CD4-positive, alpha-beta T cell treated with Interleukin-12 subunit alpha and Interleukin-12 subunit beta, for 1 hour (primary cell): ENCODE results near the gene PLEKHG4B.
"Not testable (repeated sequence)": the region's sequence is repeated elsewhere in the genome, so short reads cannot be mapped to it uniquely, and the experiment has no call there.

Experiments used
- DNase-seq: peaks from one replicate; pipeline ENCODE4 v3.0.0-alpha.2; 2020

Gene PLEKHG4B, protein sequence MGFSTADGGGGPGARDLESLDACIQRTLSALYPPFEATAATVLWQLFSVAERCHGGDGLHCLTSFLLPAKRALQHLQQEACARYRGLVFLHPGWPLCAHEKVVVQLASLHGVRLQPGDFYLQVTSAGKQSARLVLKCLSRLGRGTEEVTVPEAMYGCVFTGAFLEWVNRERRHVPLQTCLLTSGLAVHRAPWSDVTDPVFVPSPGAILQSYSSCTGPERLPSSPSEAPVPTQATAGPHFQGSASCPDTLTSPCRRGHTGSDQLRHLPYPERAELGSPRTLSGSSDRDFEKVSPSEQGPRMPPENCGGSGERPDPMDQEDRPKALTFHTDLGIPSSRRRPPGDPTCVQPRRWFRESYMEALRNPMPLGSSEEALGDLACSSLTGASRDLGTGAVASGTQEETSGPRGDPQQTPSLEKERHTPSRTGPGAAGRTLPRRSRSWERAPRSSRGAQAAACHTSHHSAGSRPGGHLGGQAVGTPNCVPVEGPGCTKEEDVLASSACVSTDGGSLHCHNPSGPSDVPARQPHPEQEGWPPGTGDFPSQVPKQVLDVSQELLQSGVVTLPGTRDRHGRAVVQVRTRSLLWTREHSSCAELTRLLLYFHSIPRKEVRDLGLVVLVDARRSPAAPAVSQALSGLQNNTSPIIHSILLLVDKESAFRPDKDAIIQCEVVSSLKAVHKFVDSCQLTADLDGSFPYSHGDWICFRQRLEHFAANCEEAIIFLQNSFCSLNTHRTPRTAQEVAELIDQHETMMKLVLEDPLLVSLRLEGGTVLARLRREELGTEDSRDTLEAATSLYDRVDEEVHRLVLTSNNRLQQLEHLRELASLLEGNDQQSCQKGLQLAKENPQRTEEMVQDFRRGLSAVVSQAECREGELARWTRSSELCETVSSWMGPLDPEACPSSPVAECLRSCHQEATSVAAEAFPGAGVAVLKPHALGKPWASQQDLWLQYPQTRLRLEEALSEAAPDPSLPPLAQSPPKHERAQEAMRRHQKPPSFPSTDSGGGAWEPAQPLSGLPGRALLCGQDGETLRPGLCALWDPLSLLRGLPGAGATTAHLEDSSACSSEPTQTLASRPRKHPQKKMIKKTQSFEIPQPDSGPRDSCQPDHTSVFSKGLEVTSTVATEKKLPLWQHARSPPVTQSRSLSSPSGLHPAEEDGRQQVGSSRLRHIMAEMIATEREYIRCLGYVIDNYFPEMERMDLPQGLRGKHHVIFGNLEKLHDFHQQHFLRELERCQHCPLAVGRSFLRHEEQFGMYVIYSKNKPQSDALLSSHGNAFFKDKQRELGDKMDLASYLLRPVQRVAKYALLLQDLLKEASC (N-terminal part only)

DNA sequence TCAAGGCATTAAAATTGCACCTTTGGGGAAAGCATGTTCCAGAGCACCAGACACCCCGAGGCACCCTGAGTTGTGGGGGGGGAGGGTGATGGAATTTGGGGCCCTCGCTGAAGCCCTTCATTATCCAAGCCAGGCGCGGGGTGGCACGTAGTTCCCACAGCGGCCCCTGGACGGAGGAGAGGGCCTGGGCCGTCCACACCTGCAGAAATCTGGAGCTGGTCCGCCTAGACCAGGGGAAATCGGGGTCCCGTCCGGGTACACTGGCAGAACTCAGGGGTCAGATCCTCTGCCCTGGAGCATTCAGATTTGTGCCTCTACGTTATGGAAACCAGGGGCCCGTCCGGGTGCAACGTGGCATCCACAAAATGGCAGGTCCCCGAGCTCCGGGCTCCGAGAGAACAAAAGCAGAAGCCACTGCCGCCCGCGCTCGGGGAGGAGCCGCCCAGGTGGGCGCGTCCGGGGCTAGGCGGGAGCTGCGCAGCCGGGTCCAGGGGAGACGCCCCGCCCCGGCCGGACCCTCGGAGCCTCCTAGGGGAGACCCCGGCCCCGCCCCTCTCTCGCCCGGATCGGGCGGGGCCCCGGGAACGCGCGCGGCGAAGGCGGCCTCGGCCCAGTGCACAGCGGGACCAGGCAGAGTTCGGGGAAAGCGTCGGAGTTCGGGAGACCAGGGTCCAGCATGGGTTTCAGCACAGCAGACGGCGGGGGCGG lies at the start of gene PLEKHG4B:
TSS of gene PLEKHG4B (plus strand) at position 613 of the 708 bp plus-strand sequence. CDS start at position 677, 64 bp downstream.
- DNase-seq = no peak

DNA sequence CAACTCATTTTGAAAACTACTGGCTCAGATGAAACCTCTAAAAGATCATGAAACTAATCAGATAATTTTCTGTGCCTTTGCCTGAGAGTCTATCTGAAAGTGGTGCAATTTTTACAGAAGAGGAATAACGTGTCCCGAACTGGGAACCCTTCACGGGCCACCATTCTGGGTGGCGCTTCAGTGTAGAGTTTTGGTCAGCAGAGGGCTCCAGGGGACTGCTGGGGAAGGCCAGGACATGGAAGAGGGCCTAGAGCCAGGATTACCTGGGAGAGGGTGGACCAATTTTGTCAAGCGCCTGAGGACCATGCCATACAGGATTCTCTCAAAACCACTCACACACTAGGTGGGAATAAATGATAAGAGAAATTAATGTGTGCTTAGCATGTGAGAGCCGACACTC lies 49.7 kb upstream of the PLEKHG4B start:
- no peak for DNase-seq

DNA sequence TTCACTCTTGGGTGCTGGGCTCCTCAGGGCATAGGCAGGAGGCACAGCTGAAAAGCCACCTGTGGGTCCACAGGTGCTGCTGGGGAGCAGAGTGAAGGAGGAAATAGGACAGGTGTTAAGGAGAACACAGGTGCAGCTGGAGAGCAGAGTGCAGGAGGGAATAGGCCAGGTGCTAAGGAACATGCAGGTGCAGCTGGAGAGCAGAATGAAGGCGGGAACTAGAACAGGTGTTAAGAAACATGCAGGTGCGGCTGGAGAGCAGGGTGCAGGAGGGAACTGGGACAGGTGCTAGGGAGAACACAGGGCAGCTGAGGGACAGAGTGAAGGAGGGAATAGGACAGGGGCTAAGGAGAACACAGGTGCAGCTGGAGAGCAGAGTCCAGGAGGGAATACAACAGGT lies 43.8 kb upstream of the PLEKHG4B start:
- DNase-seq = no peak

DNA sequence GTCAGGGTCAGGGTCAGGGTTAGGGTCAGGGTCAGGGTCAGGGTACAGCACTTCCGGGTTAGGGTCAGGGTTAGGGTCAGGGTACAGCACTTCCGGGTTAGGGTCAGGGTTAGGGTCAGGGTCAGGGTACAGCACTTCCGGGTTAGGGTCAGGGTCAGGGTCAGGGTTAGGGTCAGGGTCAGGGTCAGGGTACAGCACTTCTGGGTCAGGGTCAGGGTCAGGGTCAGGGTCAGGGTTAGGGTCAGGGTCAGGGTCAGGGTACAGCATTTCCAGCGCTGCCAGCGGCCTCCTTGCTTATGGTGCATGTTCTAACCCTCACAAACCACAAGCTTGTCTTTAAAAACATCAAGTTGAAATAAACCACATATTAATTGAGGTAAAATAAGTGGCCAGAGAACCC lies 42.4 kb upstream of the PLEKHG4B start:
- DNase-seq = not testable (repeated sequence)

DNA sequence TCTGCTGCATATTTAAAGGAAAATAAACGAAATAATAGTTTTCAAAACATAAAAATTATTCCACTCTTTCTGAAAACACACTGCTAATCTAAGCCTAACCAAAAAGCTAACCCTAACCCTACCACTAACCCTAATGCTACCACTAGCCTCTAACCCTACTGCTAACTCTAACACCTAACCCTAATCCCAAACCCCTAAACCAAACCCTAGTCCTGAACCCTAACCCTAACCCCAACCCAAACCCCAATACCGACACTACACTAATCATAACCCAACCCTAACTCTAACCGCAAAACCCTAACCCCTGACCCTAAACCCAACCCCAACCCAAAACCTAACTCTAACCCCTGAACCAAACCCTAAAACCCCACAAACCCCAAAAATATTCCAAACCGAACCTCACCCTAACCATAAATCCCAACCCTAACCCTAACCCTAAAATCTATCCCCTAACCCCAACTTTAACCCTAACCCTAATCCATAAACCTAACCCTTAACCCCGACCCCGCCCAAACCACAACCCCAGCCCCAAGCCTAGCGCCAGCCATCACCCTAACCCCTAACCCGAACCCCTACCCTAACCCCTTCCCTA lies 41.9 kb upstream of the PLEKHG4B start:
- no peak for DNase-seq

DNA sequence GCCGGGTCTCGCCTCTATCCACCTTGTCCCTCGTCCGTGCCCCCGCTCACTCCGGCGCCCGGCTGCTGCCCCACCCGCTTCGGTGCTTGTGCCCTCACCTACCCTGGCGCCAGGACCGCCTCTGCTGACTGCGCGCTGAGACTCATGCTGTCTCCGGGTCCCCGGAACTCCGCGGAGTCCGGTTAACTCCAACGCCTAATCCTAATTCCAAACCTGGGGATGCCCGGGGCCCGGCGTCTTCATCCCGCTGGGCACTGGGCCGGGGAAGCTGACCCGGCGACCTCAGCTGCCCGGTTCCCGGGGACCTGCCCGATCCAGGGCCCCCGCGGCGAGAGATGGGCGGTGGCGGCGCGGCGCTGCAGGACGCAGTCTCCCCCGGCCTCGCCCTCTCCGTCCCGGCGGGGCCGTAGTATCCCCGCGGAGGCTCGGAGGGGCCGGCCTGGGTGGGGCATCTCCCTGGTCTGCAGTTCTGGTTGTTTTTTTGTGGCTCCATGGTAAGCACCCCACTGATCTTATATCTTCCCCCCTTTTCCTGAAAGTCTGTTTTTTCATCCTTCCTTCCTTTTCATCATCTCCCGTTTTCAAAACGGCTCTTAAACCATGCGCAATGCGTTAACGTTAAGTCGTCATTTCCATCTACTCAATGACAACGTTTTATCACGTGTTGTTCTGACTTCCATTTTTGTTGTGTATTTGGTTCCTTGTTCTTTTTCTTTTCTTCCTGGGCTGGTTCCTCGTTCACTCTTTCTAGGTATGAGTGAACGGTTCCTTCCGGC lies 41.1 kb upstream of the PLEKHG4B start:
- DNase-seq = no peak

DNA sequence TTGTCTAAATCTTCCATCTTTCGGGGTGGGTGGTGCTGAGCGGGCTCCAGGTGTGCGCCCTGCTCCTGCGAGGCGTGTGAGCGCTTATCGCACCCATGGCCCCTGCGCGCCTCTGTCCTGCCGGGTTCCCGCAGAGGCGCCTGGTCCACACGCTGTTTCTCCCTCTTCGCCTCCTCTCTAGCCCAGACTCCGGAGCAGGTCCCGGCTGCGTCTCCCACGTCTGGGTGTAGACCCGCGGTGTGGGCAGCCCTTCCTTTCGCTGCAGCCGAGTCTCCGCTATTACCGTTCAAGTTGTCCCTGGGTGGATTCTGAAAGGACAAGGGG lies 40.5 kb upstream of the PLEKHG4B start:
- no peak for DNase-seq

DNA sequence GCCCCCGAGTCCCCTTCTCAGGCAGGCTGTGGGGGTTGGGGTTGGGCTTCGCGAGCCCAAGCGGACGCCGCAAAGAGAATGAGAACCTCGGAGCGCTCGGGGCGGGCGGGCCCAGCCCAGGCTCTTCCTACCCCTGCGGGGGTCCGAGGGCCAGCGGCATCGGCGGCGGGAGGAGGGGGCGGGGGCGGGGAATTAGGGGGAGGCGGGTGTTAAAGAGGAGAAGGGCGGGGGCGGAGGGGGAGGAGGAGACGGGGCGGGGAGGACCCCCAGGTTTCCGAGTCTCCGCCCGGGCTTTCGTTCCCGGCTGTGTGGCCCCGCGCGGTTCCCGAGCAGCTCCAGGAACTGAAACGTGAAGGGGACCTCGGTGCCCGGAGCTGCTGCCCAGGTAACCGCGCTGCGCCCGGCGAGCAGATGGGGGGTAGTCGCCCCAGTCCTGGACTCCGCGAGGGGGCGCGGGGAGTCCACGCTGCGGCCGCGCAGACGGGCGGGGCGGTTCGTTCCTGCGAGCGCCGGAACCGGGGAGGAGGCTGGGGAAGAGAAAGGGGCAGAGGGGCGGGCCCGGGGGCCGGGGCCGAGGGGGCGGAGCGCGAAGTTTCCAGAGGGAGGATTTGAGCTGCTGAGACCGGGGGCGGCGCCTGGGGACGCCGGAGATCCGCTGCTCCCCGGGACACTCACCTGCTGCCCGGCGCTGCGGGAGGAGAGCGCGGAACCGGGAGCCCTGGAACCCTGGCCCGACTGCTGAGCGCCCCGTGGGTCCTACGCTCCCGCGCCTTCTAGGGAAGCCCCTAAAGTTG lies 38.4 kb upstream of the PLEKHG4B start:
- no peak for DNase-seq

DNA sequence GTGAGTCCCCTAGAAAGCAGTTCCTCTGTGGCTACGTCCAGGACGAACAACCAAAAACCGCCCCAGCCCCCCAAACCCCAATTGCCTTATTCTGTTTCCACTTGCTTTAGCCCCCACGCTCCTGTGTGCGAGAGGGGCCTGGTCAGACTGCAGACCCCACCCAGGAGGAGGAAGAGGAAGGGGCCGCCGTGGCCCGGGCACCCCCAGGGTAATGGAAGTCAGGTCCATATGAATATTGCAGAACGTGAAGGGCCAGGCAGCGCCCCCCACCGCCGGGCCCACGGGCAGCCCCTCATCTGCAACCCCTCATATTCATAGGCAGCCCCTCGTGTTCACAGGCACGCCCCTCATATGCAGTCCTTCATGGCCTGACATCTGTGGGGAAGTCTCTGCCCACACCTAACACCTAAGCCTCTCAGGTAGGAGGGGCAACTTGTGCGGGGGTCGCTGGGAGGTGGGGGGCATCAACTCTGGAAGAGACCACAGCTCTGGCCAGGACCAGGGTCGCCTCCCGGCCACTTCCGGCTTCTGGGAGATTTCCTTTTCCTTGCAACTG lies 37.7 kb upstream of the PLEKHG4B start:
- no peak for DNase-seq

DNA sequence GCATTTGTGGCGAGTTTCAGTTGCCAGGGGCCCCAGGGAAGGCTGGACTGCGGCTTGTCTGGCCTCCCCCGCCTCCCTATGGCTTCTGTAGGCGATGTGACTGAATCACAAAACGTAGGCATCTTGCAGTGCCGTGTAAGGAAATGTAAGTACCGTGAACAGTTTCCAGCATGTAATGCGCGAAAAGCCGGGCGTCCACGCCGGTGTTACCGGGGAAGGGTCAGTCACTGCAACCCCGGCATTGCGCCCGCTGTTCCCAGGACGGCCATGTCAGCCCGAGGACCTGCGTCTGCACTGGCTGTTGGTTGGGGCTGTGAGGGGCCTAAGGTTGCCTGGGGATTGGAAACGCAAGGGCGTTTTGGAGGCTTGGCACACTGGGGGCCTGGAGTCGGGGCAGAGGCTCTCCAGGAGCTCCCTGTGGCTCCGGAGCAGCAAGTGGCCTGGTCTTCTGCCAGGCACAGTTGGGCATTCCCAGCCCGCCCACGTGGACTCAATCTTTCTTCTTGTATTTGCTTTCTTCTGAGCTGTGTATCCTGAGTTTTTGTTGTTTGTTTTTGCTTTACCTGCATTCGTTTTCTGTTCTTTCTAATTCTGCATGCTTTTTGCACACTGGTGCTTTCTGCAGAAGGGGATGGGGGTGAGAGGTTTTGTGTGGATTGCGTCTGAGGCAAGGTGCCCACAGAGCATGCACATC lies 36.9 kb upstream of the PLEKHG4B start:
- DNase-seq = no peak

DNA sequence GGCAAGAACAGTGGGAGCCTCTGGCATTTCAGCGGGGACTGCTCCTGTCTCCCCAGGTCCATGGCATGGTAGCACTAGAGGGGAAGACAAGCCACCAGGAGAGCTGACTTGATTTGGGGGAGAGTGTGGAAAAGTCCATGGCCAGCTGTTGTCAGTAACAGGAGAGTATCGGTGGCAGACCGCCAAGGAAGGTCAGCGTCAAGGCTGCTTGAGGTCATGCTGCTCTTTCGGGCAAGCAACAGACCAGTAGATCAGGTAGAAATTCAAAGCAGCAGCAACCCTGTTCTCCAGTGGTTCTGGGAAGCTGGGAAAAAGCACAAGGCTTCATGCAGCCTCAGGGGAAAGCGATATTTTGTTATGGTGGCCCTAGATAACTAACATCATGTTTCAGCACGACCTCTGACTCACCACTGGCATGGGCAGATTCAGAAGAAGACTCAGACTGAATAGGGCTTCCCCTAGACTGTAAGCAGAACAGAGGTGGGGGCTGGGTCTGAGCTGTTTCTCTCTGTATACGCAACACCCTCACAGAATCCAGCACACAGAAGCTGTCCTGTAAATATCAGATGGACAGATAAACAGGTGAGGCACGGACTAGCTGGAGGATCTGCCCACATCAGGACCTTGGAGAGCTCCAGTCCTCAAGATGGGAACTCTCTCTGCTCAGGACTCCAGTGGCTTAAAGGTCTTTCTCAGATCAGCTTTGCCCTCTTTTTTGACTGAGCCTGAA lies 35.2 kb upstream of the PLEKHG4B start:
- DNase-seq = no peak

DNA sequence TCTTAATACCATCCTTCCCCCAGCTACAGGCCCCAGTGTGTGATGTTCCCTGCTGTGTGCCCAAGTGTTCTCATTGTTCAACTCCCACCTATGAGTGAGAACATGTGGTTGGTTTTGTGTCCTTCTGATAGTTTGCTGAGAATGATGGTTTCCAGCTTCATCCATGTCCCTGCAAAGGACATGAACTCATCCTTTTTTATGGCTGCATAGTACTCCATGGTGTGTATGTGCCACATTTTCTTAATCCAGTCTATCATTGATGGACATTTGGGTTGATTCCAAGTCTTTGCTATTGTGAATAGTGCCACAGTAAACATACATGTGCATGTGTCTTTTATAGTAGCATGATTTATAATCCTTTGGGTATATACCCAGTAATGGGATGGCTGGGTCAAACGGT lies 31.7 kb upstream of the PLEKHG4B start:
- DNase-seq = not testable (repeated sequence)

DNA sequence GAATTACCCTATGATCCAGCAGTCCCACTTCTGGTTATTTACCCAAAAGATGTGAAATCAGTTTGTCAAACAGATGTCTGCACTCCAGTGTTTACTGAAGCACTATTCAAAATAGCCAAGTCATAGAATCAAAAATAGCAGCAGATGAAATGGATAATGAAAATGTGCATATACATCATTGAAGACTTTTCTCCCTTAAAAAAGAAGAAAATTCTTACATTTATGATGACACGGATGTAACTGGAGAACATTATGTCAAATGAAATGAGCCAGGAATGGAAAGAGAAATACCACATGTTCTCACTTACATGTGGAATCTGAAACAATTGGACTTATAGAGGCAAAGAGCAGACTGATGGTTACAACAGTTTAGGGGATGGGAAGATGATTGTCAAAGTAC lies 21.5 kb upstream of the PLEKHG4B start:
- DNase-seq = no peak

DNA sequence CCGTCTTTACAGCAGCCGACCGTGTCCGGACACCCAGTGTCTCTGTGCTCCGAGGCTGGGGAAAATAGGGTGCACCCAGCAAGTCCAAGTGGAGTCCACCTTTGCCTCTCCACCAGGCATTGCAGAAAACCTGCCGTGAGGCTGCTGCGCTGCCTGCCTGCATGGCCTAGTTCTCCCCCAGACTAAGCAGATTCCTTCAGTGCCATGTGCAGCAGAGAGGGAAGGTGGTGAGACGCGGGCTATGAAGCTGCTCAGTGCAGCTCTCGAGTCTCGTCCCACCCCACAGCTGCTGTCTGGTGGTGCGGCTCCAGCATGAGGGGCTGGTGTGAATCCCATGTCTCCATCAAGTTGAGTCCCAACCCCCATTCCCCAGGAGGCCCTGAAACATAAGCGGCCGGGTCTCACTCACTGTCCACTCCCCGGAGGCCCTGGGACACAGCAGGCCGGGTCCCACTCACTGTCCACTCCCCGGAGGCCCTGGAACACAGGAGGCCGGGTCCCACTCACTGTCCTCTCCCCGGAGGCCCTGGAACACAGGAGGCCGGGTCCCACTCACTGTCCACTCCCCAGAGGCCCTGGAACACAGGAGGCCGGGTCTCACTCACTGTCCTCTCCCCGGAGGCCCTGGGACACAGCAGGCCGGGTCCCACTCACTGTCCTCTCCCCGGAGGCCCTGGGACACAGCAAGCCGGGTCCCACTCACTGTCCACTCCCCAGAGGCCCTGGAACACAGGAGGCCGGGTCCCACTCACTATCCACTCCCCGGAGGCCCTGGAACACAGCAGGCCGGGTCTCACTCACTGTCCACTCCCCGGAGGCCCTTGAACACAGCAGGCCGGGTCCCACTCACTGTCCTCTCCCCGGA lies 19.4 kb upstream of the PLEKHG4B start:
- DNase-seq = not testable (repeated sequence)

DNA sequence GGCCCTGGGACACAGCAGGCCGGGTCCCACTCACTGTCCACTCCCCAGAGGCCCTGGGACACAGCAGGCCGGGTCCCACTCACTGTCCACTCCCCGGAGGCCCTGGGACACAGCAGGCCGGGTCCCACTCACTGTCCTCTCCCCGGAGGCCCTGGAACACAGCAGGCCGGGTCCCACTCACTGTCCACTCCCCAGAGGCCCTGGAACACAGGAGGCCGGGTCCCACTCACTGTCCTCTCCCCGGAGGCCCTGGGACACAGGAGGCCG lies 18.9 kb upstream of the PLEKHG4B start:
- not testable (repeated sequence) for DNase-seq

DNA sequence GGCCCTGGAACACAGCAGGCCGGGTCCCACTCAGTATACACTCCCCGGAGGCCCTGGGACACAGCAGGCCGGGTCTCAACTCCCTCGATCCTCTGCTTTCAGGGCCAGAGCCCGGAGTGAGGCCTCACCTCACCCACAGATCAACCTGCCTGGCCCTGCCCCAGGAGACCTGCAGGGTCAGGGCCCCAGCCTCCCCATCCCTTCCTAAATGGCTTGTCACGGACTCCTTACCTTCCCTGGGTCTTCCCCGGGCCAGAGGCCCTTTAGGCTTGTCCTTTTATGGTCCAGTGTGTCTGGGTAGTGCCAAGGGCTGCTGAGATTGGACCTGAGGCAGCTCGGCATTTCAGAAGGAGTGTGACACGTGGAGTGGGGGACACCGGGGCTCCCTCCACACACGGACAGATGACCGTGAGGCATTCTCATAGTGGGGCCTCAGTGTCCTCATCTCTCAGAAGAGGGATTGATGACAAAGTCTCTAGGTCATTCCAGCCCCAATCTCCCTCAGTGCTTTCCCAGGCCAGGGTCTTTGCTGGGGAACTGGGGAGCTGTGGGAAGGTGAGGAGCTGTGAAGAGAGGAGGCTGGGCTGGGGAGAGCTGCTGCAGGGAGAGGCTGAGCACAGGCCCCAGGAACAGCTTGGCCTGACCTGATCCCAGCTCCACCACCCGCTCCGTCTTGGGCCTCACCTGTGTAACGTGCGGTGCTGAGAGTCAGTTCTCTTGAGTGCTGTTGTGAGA lies 18.0 kb upstream of the PLEKHG4B start:
- DNase-seq = no peak

DNA sequence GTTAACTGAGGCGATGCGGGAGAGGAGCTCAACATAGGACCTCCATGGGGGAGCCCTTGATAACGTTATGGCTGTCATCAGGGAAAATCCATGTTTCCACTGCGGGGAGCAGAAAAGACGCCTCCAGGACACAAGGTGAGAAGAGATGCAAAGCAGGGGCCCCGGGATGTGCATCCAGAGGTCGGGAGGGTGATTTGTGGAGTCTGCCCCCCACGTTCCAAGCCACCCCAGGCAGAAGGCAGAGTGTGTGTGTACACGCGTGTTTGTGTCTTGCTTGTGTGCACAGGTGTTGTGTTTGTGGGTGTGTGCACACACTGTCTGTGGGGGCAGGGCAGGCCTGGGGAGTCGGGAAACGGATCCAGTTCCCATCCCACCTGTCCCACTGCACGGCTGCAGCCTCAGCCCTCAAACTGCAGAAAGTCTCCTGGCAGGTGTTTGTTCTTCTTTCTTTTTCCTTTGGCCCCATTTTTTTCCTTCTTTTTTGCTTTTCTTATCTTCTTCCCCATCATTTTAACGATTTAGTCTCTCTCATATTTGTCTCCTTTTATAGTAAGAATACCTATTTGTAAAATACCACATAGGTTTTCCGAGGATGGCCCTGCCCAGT lies 17.4 kb upstream of the PLEKHG4B start:
- DNase-seq = no peak
